SKM-1 treated with dmso at 0.1 percent for 144 hours (cell line): ENCODE data around the gene SLC11A2.
"Not testable (repeated sequence)": the region's sequence is repeated elsewhere in the genome, so short reads cannot be mapped to it uniquely, and the experiment has no call there.

ENCODE experiments used
- DNase-seq: peaks from one replicate; lab custom pipeline; 2025; ENCODE audit not compliant: unreplicated experiment; lab: John Stamatoyannopoulos, UW

Gene SLC11A2

DNA sequence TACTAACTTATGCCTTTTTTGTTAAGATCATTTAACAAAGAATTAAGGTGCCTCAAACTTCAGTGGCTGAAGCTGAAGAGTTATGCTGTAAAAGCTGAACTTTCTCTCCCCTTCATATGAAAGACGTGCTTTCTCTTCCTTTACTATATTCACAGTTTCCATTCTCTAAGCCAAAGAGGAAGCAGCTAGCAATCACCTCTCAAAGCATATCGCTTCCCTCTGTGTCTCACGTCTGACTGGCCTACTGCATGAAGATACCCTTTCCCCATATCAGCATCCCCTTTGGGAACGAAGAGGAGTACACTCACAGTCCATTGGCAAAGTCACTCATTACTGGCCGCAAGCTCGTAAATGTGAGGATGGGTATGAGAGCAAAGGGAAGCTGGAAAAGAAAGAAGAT is 34.9 kb downstream of the SLC11A2 start:
- no peak for DNase-seq

DNA sequence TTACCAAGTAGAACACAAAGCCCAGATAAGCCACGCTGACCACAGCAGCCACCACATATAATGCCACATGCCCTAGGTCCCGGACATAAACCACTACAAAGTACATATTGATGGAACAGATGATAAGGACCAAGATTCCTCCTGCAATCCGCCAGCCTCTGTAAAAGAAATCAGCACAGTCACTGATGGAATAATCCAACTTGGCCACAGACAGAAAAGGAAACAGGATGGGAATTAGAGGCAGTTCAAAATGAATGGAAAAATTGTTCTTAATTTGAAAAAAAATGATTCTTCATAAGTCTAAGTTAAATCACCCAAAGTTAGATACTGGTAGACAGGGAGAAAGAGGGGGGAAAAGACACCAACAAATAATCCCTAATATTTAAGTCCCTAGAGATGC is 35.4 kb downstream of the SLC11A2 start:
- DNase-seq, result no peak

GRCh38 chr12:50990147-50990727 is 35.9 kb downstream of the SLC11A2 start:
- DNase-seq, result no peak

DNA sequence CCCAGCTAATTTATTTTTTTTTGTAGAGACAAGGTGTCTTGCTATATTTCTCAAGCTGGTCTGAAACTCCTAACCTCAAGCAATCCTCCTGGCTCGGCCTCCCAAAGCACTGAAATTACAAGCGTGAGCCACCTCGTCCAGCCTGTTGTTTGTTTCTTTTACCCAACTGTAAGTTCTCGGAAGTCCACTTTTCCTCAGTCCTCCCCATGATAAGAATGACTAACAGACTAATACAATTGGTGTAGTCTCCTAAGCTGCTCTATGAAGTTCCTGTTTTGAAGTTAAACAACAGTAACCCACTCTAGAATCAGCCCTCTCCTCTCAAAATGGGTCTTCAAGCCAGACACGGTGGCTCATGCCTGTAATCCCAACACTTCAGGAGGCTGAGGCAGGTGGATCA is 37.3 kb downstream of the SLC11A2 start:
- no peak for DNase-seq

- no peak for DNase-seq
Observed at GRCh38 chr12:50988051-50988450, 38.1 kb downstream of the SLC11A2 start.

- no peak for DNase-seq
Observed at GRCh38 chr12:50986966-50987737, 39.0 kb downstream of the SLC11A2 start.

DNA sequence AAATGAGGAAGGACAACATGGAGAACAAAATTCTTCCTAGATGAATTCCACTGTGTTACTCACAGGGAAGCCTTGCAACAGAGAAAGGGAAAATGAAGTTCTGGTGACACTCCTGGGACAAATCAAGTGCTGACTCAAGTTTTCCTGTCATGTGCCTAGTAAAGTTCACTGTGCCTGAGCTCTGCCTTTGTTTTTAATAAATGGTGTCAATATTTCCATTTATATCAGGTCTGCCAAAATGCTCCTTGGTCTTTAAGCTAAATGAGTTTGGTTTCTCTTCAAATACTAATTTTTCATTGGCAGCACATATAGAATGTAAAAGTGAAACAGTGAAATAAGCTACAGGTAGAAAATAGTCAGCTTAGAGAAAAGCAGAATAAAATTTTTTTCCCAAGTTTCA is 40.9 kb downstream of the SLC11A2 start:
- no peak for DNase-seq

DNA sequence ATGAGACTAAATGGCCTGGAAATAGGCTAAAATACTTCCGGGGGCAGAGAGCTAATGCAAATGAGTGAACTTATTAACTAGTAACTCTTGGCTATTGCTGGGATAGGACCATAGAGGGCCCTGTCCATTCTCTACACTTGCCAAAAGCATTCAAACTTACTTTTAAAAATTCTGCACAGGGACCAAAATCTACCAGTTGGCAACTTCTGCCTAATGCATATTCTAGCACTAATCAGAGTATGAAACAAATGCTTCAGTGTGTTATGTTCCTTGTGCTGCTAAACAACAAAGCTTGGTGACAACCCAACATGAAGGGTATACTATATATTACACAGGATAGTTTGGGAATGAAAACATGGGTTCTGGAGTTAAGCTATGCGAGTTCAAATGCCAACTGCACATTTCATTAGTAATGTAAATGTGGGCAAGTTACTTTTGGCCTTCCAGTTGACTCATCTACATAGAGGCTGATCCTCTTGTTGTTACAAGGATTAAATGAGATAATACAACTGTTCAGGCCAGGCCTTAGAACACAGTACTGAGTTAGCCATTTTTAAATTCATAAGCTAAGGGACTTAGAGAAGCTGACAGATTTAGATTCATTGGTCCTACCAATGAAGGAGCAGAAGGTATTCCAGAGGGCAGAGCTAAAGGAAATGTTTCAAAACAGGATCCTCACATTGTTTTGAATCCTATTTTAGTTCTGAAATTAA is 41.4 kb downstream of the SLC11A2 start:
- DNase-seq, result no peak

DNA sequence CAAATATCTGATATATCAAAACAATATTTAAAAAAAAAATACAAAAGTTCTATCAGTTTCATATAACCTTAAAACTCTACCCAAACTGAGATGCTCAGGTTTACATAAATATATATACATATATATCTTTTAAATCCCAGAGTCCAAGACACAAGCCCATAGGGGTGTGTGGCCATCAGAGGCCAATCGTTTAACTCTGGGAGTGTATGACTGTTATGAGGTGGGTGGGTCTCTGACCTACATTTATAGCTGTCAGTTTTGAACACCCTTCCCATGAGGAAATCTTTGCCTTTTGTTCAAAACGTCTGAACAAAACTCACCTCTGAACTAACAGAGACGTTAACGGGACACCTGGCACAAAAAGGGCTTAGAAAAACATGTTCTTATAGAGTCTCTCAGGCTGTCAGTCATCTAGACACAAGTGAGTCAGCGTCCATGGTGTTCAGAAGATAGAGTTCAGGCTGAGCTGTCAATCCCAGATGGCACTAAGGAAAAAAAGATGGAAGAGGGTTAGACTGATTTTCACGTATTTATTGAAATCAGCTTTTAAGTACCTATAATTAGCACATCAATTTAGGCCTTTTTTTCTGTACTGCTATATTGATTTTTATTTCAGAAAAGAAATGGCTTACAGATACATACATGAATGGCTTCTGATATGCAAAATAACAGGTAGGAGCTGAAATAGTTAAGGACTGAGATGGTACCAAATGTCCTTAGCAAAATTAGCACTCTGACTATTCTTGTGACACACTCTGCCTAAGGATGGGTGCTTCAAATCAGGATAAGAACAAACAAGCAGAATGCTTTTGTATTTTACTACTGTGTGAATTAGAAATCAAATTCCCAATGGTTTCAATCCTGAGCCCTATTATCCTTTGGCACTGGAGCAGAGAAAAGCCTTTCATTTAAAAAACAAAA is 44.6 kb downstream of the SLC11A2 start:
- DNase-seq, result no peak

GRCh38 chr12:50980545-50980944 is 45.6 kb downstream of the SLC11A2 start:
- DNase-seq, result no peak

GRCh38 chr12:50979369-50980052 is 46.7 kb downstream of the SLC11A2 start:
- DNase-seq, result no peak

DNA sequence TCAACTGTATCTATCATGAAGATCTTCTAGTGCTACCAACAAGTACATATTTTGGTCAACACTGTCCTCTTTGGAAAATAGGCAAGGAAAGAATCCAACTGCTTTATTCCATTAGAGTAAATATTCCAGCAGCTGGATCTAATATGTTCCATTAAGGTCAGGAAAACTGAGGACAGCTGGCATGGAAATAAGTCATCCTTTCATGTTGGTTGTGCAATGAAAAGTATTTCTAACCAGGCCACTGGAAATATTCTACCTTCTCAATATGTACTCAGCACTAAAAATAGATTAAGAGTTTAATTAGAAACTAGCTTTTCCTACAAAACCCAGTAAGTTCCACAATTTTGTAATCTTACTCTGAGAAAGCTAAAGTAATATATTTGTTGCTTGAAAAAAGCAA is 54.2 kb downstream of the SLC11A2 start:
- no peak for DNase-seq

DNA sequence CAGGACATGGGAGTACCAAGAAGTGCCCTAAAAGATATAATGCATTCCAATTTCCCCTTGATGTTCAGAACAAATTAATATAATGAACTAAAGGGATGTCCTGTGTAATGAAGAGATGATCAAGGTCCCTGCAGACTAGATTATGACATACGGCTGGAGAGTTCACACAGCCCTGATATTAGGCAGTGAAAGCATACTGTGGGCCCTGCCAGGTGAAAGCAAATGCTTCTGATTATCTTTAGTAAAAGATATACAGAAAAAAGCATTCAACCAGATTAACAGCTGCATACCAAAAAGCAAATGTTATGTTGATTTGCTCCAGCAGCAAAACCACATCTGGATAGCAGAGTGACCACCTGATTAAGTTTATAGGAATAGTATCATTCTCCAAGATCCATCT is 61.8 kb downstream of the SLC11A2 start:
- no peak for DNase-seq

GRCh38 chr12:50961708-50962107 is 64.5 kb downstream of the SLC11A2 start:
- DNase-seq, result no peak

GRCh38 chr12:50960130-50960529 is 66.1 kb downstream of the SLC11A2 start:
- DNase-seq, result no peak

GRCh38 chr12:50955697-50956096 is 70.5 kb downstream of the SLC11A2 start:
- no peak for DNase-seq

DNA sequence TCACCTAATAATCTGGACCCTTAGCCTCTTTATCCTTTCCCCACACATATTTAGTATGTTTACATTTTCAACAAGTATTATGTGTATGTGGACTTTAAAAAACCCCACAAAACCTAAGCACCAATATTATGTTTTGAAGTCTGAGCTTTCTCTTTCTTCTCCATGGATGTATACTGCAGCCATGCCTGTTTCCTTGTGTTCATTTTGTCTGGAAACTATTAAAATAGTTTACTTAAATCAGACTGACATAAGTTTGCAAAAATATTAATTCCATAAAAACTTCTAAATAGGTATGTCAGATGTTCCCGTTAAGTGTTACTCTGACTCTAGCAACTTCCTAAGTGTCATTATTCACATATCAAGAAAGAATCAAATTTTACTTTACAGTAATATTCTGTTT is 70.9 kb downstream of the SLC11A2 start:
- DNase-seq, result no peak

- not testable (repeated sequence) for DNase-seq
Observed at GRCh38 chr12:50954789-50955188, 71.4 kb downstream of the SLC11A2 start.

DNA sequence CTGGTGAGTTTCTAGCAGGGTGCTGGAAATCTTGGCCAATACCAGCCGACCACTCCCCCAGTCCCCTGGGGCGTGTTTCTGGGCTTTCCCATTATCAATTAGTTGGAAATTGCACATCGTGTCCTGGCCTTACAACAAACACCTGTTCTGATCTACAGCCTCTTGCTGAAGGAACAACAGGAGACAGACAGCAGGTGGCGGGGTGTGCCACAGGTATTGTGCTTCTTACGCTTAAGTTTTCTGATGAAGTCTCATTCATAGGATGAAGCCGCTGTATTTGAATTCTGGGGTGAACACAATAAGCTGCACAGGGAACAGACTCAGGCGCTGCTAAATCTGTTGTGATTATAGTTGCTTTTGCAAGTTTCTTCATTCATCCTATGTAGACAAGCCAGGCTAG is 73.1 kb downstream of the SLC11A2 start:
- DNase-seq, result no peak

DNA sequence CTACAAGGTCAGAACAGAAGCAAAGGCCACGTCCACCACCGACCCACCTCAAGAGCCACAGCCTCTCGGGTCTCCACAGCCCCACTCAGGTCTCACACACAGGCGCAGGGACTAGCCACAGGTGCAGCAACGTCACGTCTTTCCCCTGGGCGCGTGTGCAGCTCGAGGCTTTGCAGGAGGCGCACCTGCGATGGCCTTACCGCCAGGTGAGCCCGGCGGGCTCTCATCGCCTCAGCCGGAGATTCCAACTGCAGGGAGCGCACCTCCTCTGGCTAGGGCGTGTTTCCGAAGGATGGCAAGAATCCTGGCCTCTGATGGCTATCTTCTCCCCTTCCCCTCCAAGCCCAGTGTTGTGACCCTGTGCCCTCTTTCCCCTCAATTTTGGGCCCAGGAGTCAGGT is 73.7 kb downstream of the SLC11A2 start, which contains the start of gene HIGD1C:
TSS of gene HIGD1C (plus strand) at position 35 of the 400 bp plus-strand sequence. CDS start 1,455 bp downstream, outside the sequence.
- no peak for DNase-seq
